ENCODE results near the gene GPR68.

DNA sequence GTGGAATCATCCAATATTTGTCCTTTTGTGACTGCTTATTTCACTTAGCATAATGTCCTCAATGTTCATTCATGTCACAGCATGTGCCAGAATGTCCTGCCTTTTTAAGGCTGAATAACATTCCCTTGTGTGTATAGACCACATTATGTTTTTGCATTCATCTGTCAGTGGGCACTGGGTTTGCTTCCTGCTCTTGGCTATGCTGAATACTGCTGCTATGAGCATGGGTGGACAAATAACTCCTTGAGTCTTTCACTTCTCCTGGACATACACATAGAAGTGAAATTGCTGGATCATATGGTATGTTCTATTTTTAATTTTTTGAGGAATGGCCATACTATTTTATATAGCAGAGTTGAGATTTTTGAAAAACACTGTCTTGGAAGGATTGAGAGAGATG is 46.9 kb downstream of the GPR68 start:
- TF ChIP-seq, protein P1, sequence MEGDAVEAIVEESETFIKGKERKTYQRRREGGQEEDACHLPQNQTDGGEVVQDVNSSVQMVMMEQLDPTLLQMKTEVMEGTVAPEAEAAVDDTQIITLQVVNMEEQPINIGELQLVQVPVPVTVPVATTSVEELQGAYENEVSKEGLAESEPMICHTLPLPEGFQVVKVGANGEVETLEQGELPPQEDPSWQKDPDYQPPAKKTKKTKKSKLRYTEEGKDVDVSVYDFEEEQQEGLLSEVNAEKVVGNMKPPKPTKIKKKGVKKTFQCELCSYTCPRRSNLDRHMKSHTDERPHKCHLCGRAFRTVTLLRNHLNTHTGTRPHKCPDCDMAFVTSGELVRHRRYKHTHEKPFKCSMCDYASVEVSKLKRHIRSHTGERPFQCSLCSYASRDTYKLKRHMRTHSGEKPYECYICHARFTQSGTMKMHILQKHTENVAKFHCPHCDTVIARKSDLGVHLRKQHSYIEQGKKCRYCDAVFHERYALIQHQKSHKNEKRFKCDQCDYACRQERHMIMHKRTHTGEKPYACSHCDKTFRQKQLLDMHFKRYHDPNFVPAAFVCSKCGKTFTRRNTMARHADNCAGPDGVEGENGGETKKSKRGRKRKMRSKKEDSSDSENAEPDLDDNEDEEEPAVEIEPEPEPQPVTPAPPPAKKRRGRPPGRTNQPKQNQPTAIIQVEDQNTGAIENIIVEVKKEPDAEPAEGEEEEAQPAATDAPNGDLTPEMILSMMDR (IDR thresholded peaks at IDR 0.05) = no peak
- TF ChIP-seq POLR2A (IDR thresholded peaks at IDR 0.05) = no peak
